NCI-H1048 (cell line): ENCODE measurements around the gene CDHR2.
"Not testable (repeated sequence)": the region's sequence is repeated elsewhere in the genome, so short reads cannot be mapped to it uniquely, and the experiment has no call there.

Experiments used
- DNase-seq: peaks from one replicate; lab custom pipeline; 2025; lab: John Stamatoyannopoulos, UW

The CDHR2 gene

DNA sequence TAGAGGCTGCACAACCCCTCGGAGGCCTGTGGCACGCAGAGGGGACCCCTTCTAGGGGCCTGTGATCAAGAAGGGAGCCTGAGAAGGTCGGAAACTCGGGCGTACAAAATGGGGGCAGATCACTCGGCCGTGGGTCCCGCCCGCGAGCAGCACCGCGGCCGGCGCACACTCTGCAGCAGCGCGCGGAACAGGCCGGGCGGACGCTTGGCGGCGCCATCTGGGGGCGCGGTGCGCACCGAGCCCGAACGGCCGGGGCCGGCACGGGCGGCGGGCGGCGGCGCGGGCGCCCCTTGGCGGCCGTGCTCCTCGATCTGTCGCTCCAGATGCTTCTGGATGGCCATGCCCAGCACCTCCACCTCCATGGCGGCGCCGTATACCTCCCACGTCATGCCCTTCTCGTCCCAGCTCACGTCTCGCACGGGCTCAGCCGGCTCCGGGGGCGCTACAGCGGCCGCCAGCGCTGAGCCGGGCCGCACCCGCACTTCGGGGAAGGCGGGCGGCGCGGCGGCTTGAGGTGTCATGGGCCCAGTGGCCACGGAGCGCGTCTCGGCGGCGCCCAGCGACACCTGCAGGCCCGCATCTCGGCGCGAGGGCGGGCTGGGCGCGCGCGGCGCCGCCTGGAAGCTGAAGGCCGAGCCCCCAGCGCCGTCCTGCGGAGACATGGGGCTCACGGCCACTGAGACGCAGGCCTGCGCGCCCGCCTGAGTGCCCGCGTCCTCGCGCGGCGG, 47.7 kb downstream of the CDHR2 start:
- no peak for DNase-seq

DNA sequence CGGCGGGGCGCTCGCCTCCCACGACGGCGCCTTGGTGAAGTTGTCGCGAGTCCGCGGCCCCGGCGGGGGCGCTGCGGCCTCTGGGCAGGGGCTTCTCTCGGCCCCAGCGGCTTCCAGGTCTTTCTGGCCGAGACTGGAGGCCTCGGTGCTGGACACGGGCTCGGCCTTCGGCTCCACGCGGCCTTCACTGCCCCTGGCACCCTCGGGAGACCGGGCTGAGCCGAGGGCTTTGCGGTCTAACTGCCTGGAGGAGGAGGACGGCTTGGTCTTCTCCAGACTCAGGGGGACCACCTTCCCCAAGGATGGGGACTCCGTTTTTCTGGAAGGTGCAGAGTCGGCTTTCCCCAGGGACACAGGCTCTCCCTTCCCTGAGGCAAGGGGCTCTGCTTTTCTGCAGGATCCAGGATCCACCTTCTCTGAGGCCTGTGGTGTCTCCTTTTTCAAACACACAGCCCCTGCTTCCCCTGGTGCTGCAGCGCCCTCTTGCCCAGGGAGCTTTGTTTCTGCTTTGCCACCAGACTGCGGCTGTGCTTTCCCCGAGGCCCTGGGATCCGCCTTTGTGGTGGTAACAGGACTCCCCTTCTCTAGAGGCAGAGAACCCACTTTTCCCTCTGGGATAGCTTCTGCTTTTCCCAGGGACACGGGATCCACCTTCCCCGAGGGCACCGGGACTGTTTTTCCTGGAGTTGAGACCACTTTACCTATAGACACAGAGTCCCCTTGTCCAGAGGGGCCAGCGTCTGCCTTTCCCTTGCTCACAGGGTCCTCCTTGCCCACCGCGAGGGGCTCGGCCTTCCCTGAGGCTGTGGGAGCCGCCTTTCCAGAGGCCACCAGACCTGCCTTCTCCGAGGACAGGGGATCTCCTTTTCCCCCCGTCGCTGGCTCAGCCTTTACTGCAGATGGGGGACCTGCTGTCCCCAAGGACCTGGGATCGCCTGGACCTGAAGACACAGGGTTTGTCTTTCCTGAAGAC, 48.6 kb downstream of the CDHR2 start:
- DNase-seq: no peak

DNA sequence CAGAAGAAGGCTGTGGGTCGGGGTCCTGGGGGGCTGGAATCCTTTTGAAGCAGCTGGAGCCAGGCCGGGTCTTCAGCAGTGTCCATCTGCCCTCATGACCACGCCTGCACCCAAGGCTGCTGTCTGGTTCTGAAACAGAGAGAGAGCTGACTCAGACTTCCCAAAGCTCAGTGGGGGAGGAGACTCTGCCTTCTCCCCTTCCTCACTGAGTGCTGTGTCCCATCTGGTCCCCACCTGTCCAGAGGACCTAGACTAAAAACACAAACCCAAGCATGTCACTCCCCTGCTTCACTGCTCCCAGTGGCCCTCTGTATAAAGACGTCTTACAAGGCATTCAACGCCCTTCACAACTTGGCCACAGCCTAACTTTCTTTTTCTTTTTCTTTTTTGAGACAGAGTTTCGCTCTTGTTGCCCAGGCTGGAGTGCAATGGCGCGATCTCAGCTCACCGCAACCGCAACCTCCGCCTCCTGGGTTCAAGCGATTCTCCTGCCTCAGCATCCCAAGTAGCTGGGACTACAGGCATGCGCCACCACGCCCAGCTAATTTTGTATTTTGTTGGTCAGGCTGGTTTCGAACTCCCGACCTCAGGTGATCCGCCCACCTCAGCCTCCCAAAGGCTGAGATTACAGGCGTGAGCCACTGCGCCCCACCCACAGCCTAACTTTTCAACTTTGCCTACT, 50.7 kb downstream of the CDHR2 start:
- DNase-seq: not testable (repeated sequence)

DNA sequence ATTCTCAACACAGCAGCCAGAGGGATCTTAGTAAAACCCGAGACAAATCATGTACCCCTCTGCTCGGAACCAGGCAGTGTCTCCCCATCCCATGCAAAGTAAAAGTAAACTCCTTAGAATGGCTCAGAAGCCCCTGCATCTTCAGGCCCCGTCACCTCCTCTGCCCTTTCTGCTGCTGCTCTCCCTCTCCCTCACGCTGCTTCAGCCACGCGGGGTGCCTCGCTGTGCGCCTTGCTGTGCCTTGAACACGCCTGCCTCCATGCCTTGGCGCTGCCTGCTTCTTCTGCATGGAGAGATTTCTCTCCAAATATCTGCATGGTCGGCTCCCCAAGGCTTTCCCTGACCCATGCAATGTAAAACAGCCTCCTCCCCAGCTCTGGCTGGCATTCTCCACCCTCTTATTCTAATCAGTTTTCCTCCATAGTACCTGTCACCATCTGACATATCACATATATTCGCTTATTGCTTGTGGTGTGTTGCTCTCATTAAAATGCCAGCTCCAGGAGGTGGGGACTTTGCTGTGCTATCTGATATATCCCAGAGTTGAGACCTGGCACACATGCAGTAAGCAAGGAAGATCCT, 52.9 kb downstream of the CDHR2 start:
- DNase-seq: no peak

DNA sequence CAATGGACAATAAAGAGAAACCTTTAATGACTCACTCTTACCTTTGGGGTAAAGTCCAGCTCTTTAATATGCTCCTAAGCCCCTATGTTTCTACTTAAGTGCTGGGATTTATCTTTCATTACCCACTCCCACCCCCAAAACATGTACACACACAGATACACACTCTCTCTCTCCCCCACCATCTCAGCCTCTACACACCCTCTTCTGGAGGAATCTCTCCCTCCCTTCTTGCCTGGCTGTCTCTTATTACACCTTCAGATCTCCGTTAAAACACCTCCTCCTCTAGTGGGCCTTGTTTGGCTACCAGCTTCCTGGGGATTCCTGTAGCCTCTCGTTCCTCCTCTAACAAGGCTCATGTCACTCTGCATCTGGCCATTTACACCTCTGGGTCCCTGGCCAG, 53.9 kb downstream of the CDHR2 start:
- DNase-seq: no peak

DNA sequence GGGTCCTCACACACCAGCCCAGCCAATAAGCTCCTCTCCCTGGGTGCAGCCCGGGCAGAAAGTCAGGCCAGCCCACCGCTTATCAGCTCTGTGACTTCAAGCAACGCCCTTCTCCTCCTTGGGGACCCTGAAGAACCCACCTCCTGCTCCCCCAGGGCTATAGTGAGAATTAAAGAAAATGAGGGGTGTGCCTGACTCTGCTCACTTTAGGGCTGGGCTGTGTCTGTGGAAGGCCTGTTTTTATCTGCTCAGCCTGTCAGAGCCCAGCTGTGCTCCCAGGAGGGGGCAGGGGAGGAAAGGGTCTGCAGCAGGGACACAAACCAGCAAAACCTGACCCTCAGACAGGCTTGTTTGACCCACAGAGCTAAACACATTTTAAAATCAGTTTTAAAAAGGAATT, 56.9 kb downstream of the CDHR2 start:
- DNase-seq: no peak

DNA sequence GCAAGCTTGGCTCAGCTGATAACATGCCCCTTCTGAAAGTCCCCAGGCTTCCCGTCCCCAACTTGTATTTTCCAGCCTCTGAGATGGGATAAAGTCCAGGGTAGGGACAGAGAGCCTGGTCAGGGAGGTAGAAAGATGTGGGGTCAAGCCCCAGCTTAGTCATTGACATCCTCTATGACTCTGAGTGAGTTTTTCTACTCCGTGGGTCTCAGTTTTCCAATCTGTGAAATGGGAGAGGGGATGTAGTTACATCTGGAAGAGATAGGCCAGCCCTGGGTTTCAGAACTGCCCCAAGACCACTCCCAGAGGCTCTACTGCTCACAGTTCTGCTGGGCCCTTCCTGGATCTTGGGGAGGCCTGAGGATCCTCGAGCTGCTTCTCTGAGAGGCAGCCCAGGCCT, 57.7 kb downstream of the CDHR2 start:
- DNase-seq: no peak

DNA sequence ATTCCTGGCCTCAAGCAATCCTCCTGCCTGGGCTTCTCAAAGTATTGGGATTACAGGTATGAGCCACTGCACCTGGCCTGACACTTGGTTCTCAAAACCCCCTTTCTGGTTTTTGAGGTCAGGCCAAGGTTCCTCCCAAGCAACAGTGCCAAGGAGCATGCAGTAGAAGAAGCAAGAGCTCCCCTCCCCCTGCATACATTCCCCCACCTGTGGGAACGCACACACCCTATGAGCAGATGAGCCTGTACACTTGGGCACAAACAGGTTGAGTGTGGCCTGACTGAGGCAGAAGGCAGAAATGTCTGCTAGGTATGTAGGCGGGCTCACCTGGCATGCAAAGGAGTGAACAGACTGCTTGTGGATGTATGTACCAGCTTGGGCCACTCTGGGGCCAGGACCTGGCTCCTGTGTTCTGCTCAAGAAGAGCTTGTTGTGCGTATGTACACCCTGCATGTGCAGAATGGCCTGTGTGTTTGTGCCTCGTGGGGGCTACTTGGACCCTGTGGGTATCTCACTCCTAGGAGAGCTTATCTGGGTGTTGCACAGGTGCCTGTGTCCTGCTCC, 59.1 kb downstream of the CDHR2 start:
- no peak for DNase-seq

DNA sequence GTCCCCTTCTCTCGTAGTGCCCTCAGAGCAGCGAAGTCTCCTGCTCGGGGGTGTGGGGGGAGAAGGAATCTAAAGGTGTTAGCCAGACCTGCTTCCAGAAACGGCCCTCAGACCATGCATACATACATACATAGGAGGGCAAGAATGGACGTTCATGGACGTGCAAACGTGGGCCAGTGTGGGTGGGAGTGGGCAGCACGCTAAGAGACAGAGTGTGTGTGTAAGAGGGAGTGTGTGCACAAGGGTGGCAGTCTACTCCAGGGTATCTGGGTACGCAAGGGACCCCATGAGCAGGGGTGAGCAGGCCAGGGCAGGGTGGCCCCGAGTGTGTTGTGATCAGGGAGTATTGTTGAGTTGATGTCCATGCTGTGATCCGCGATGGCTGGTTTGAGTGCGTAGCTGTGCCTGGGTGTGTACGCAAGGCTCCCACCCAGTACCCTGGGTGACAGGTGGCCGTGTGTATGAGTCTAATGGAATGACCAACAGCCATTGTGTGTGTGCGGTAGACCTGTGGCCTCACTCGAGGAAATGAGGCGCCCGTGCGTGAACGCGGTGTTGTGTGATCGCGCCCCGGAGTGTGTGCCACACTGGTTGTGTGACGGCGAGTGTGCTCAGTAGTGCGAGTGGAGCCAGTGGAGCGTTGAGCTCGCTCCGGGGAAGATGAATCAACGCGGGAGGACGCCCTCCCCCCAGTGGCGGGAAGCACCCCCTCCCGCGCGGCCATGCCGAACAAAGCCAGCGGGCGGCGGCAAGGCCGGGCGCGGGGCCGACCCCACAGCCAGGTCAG, 60.0 kb downstream of the CDHR2 start:
- no peak for DNase-seq

DNA sequence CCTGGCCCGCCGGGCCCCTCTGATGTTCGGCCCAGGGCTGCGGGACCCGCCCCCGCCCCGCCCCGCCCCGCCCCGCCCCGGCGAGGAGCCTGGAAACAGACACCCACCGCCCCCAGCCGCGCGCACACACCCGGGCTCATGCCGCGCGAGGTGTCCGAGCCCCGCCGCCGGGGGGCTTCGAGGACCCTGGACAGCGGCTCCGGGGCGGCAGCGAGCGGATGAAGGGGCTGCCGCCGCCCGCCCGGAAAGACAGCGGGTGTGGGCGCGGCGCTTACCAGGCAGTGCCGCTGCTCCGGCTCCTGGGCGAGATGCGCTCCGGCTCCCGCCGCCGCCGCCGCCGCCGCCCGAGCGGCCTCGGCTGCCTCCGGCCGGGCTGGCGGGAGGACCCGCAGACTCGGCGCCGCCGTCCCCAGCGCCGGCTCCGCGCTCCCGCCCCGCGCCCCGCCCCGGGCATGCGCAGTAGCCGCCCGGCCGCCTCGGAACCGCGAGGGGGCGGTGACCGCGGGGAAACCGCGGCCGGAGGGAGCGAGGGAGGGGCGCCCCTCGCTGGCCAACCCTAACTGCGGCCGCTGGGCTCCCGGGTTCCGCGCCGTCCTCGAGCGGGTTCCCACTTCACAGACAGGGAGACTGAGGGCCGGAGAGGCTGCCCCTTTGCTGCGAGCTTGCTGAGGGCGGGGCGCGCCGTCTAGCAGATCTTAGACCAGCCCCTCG, 60.7 kb downstream of the CDHR2 start, which contains the start of gene GPRIN1:
TSS of gene GPRIN1 (minus strand) at position 433 of the 711 bp plus-strand sequence. CDS start 10,322 bp downstream, outside the sequence.
- peak; percentile 39 for DNase-seq

DNA sequence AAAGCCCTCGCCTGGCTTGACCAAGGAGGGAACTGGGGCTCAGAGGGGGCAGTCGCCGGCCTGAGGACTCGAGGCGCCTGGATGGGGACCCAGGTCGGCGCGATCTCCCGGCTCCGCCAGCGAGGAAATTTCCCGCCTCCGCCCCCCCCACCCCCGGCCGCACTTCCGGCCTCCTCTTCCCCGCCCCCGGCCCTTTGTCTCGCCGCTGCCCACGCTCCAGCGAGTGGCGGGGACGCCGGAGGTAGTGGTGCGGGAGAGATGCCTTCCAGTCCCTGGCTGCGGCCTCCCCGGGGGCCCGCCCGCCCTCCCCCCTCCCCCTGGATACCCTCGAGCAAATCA, 61.3 kb downstream of the CDHR2 start:
- DNase-seq: no peak

DNA sequence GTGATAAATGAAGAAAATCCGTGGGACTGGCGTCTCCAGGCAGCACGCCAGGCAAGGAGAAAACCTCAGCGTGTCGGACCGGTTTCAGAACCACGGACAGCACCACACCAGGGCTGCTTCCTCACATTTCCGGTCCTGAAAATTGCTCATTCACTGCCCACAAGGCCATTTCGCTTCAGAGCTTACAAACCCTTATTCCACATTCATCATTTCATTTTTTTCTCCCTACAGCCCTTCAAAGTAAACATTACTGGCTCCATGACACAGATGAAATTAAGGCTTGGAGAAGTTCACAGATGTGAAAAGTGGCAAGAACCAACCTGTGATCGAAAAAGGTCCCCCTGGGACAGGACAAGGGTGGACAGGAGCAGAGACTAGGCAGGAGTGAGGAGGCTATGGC, 62.3 kb downstream of the CDHR2 start:
- peak; percentile 28 for DNase-seq

DNA sequence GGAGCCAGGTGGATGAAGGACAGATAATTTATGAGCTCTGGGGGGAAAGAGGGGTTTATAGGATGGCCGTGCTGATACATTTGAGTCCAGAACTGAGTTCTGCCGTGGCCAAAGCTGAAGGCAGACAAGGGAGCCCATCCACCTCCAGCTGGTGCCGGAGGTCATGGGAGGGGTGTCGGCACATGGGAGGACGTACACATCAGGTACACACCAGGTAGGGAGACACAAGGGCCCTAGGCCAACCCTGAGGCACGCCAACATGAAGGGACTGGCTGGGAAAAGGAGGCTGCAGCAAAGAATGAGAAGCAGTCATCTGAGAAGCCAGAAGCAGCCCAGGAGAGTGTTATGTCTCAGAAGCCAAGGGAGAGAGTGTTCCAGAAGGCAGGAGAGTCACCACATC, 62.9 kb downstream of the CDHR2 start:
- no peak for DNase-seq

DNA sequence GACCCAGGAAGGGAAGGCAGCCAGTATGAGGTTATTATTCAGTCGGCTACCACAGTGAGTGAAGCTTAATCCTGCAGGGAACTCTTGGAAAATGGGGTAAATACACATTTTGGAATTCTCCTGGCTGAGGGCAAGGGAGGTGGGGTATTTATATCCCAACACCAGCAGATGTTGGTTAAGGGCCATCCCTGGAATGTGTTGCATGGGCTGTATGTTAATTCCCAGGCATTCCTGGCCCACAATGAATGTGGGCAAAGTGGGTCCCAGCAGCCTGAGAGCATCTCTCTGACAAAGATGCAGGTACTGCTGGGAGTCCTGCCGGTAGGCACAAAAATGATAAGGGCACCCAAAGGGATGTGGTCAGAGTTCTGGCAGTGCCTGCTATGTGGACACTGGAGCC, 63.7 kb downstream of the CDHR2 start:
- no peak for DNase-seq

DNA sequence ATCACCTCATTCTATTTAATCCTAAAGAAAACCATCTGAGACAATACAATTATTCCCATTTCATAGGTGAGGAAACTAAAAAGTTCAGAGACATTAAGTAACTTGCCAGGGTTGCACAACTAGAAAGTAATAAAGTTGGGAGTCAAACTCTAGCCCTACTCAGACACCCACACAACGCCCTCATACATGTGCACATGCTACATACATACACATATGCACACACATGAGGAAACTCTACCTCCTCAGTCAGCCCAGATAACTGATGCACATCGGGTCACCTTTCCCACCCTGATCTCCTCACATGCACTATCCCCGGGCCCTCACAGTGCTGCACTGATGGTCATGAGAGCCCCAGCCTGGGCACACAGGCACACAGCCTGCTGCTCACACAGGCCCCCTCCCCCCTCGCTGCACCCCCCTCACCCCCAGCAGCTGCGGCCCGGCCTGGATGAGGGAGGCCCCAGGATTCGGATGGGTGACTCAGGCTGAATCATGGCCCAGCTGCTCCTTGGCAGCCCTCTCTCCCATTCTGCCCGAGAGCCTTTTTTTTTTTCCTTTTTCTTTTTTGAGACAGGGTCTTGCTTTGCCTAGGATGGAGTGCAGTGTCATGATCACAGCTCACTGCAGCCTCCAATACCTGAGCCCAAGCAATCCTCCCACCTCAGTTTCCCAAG, 65.8 kb downstream of the CDHR2 start:
- no peak for DNase-seq

DNA sequence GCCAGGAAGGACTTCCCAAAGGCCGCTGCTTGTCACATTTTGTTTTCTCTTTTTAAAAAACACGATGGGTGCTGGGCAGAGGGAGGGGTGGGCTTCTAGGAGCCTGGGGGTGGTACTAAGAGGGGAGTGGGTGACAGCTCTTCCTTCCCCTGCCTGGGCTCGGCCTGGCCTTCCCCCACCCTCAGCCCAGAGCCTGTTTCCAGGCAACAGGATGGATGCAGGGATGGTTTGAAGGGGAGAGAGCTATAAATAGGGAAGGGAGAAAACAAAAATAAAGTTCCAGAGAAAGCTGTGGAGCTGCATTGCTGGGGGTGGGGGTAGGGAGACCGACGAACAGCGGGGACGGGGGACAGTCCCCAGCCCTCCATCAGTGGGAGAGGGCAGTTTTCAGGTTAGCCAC, 67.4 kb downstream of the CDHR2 start:
- no peak for DNase-seq

DNA sequence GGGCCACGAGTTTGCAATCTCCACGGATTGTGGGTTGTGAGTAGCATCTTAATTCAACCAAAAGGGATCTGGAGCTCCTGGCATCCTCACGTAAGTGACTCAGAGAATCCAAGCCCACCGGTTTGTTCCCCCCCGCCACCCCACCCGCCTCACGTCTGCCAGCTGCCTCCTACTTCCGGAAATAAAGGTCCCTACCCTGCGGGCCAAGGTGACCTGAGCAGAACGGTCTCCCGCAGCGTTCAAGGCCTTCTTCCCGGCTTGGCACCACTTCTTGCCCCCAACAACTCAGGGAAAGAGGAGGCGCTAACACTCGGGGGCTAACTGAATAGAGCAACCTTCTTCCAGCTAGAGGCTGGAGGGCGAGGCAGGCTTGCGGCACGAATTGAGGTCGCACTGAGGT, 69.6 kb downstream of the CDHR2 start:
- DNase-seq: no peak

DNA sequence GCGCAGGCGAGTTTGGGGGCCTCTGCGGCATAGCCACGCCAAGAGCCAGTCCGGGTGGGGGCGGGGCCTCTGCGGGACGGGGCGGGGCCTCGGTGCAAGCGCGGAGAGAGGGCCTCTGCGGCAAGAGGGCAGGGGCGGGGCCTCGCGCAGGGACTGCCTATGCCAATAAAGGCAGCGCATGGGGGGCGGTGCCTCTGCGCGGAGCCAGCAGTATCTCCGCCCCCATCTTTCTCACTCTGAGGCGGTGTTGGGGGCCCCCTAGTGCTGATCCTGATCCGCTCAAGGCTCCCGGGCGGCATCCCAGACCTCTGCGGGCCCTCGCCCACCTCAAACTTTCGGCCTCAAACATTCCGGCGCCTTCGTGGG, 70.0 kb downstream of the CDHR2 start:
- peak; percentile 91 for DNase-seq

DNA sequence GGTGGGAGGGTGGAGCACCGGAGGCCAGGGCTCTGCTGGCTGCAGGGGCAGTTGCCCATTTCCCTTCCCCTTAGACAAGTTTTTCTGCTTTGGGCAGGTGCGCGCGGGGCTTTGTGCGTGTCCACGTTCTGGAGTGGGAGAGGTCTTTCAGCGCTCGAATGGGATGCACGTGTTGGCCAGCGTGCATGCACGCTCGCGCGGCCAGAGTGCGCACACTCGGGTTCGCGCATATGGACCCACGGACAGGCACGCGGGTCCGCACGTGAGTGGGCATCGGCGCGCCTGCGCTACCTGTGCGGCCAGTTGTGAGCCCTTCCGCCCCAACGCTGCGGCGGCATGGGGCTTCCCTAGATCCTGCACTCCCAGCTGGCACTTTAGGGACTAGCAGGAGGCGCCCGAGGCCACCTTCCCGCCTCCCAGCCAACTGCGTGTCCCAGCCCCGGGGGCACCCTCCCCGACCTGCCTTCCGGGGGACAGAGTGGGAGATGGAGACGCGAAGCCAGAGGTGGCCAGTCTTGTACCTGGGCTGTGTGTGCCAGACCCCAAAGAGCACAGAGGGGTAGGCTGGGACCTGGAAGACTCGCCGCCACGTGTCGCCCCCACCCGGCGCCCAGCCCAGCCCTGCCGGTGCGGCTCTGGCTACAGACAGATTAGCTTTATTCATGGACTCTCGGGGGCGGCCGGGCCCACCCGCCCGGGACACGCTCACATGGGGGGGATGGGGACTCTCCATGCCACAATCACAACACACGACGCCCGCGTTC, 70.6 kb downstream of the CDHR2 start:
- DNase-seq: no peak
